GM12873 (cell line): Measurements from ENCODE around the gene RBP3.

Source experiments
- CTCF ChIP-seq: IDR thresholded peaks from 2 replicates; pipeline ENCODE4 v1.5.1; 2012; ENCODE audit warnings: low read depth, mild to moderate bottlenecking, moderate library complexity, low read length, control low read depth; ENCODE audit not compliant: insufficient read depth; ENCODE audit errors: missing control alignments

Gene RBP3

GRCh38 chr10:47354900-47355299 lies 6.7 kb downstream of the RBP3 start:
- TF ChIP-seq CTCF = no peak

- no peak for TF ChIP-seq CTCF
Observed at GRCh38 chr10:47356708-47357107, 8.5 kb downstream of the RBP3 start.

- no peak for TF ChIP-seq CTCF
Observed at GRCh38 chr10:47357131-47357582, 9.0 kb downstream of the RBP3 start.

- no peak for TF ChIP-seq CTCF
Observed at GRCh38 chr10:47357911-47358310, 9.7 kb downstream of the RBP3 start.

GRCh38 chr10:47358457-47358856 lies 10.3 kb downstream of the RBP3 start:
- TF ChIP-seq CTCF = no peak

- no peak for TF ChIP-seq CTCF
Observed at GRCh38 chr10:47359101-47359500, 10.9 kb downstream of the RBP3 start.

GRCh38 chr10:47359626-47360418 lies 11.7 kb downstream of the RBP3 start:
- TF ChIP-seq CTCF = no peak
